ENCODE data around the gene PLLP. TPM values are rescaled to one million over a fixed set of nuclear protein-coding genes. Genes with fewer than 3 reads are reported as not detected.

Gene PLLP
- total and polyA plus RNA-seq, 9 of the 15 experiments (the other 6 are each of a cell fraction or from before 2014, with no cell fraction given), result 0.09 to 0.96 (median 0.27) TPM

- TF ChIP-seq HDAC3 (IDR thresholded peaks at IDR 0.05; ENCODE audit: borderline replicate concordance, partially characterized antibody) (peak; percentile 52), HDAC2 (IDR thresholded peaks at IDR 0.05) (0 out of 2 replicates have a peak, but pooled peaks have one; percentile 15), TCF7 (IDR thresholded peaks at IDR 0.05; ENCODE audit: borderline replicate concordance) (peak; percentile 55; the same call in 1 of the 2 replicates), HMGXB4 (CRISPR knock-in tag; IDR thresholded peaks at IDR 0.05) (peak; percentile 82; the same call in 1 of the 2 replicates), CUX1 (CRISPR knock-in tag; IDR thresholded peaks at IDR 0.05) (no peak), L3MBTL2 (IDR thresholded peaks at IDR 0.05) (peak; percentile 46), FUS (optimal IDR thresholded peaks at IDR 0.05; ENCODE audit: low read depth, low read length) (no peak), PPARD (CRISPR knock-in tag; IDR thresholded peaks at IDR 0.05) (no peak), ZFP36 (IDR thresholded peaks at IDR 0.05; ENCODE audit: low read depth, low read length, partially characterized antibody) (no peak), ZBTB11 (CRISPR knock-in tag; IDR thresholded peaks at IDR 0.05) (peak in 1 of 3 experiments; percentile 83; a peak in 2 of 6 replicates), TAL1 (IDR thresholded peaks at IDR 0.05) (no peak), RFX5 (IDR thresholded peaks at IDR 0.05; ENCODE audit: low read depth, low read length) (peak; percentile 53; the same call in 1 of the 2 replicates), PHB2 (IDR thresholded peaks at IDR 0.05; ENCODE audit: low read depth) (peak; percentile 60; the same call in 1 of the 2 replicates), SETDB1 (IDR thresholded peaks at IDR 0.05; ENCODE audit: low read length) (no peak), ZNF133 (CRISPR knock-in tag; IDR thresholded peaks at IDR 0.05) (no peak), NCOA1 (IDR thresholded peaks at IDR 0.05; ENCODE audit: low read depth) (no peak), ZKSCAN1 (IDR thresholded peaks at IDR 0.05; ENCODE audit: low read depth, low read length) (peak; percentile 83), ZNF384 (IDR thresholded peaks at IDR 0.05; ENCODE audit: low read depth, low read length) (no peak)
Observed at GRCh38 chr16:57299719-57300386, 15.4 kb upstream of the PLLP start (continued).

Measured in K562 (cell line).